HG03280 (cell line): ENCODE measurements around the gene LBH.

ENCODE experiments used
- ATAC-seq: cut with Tn5 transposase; IDR thresholded peaks from one replicate; pipeline ENCODE4 v1.9.1; 2021; ENCODE audit warnings: mild to moderate bottlenecking, moderate library complexity; ENCODE audit not compliant: unreplicated experiment

Gene LBH

DNA sequence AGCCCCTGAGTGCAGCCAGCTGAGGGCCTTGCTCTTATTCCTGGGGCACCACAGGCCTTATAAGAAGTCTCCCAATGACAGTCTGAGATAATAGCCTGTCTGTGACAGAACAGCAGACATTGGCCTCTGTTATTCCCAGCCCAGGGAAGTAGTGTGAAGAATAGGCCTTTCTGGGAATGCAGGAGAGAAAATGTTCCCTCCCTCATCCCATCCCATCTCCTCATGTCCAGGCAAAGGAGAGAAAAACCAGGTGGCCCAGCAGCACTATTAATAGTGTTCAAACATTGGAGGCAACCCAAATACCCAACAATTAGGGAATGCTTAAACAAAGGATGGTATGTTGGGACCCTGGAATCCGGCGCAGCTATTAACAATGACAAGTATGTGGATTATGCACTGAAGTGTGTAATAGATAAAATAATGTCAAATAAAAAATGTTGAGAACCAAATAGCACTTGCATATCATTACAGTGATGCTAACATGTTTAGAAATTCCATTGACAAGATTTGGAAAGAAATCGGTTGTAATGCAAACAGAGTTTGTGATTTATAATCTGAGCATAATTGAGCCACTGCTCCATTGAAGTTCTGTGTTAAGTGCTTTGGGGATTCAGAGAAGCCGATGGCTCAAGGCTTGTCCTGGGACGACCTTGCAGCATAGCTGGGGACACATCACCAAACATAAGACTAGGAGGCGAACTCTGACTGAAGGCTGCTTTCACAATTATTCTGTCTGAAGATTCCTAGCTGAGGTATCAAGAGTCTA lies 69.3 kb downstream of the LBH start:
- ATAC-seq = no peak

DNA sequence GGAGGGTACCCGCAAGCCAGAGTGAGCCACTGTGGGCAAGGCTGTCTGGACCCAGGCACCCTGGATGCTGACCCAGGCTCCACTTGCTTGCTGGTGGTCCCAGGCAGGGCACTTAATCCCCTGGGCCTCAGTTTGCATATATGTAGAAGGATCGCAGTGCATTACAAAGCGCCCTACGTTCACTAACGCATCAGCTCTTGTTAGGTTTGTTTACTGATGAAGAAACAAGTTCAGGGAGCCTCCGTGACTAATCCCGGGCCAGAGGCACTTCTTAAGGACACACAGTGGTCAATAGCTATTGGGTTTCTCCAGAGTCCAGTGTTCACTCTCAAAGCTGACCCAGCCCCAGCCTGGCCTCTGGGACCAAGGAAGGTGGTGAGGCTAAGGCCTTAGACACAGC lies 70.2 kb downstream of the LBH start:
- no peak for ATAC-seq

DNA sequence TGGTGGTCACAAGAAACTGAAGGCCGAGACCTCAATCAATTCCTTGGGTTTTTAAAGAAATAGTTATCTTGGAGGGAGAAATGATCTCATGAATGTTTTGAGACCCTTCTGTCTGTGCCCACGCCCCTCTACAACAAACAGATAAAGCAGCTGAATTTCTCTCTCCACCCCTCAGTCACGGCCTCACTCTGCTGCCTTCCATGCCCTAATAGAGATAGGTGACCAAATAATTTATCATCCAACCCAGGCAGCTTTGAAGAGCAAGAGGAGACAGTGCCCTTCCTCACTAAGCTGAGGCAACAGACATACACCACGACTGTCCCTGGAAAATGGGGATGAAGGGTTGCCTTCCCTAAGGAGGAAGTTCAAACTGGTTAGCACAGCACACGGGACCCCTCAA lies 71.2 kb downstream of the LBH start:
- ATAC-seq = no peak

DNA sequence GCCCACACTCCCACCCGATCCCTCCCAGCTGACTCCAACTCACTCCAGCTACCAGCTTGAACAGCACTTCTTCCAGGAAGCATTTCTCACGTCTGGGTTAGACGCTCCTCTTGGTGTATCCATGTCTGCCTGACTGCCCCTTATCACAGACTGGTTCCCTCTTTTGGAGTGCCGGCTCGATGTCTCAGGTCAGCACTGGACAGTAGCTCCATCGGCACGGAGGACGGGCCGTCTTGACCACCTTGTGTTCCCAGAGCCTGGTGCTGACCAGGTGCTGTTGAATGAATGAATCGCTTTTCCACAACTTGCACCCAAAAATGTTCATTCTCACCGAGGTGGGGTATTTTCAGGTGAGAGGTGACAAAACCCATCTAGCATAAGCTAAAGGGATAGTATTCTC lies 71.8 kb downstream of the LBH start:
- no peak for ATAC-seq

DNA sequence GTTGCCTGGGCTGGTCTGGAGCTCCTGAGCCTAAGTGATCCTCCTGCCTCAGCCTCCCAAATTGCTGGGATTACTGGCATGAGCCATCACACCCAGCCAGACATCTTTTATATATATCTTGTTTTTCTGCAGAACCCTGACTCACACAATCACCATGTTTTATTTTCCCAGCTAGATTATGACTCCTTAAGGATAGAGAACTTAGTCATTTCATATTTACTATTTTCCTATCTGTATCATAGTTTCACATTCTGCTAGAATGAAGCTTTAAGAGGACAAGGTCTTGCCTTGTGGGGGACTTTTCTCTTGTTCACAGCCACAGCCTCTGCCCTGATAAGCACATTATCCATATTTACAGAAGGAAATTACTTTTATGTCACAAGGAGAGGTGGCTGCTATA lies 73.9 kb downstream of the LBH start:
- no peak for ATAC-seq

DNA sequence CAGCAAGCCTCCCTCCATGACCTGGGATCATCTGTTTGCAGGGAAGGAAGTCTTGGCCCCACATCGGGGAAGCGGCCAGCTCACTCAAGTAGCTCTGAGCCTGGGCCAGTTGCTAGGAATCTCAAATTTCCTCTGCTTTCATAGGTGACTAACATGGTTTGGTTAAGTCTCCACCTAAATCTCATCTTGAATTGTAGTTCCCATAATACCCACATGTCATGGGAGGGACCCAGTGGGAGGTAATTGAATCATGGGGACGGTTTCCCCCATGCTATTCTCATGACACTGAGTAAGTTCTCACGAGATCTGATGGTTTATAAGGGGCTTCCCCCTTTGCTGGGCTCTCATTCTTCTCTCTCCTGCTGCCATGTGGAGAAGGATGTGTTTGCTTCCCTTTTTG lies 75.2 kb downstream of the LBH start:
- no peak for ATAC-seq

DNA sequence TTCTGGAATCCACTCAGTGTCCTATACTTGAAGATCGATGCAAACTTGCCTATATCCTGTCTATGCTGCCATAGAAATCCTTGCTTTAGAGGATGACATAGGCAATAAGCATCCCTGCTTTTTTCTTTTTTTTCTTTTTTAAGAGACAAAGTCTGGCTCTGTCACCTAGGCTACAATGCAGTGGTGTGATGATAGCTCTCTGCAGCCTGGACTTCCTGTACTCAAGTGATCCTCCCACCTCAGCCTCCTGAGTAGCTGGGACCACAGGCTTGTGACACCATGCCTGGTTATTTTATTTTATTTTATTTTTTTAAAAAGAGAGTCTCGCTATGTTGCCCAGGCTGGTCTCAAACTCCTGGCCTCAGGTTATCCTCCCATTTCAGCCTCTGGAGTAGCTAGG lies 76.9 kb downstream of the LBH start:
- no peak for ATAC-seq
